Stomach (tissue), 4 donors: ENCODE data around the gene FOXO1.

Experiments used
- EP300 ChIP-seq: sonication (generic); formaldehyde crosslinking; IDR thresholded peaks from one replicate; pipeline ENCODE4 v1.6.1; 2017; ENCODE audit warnings: antibody characterized with exemption
- TF ChIP-seq, protein P1 (sequence below), 7 experiments: fragments of 450-650 bp in 4 of 7; fragments of 200-600 bp in 3 of 7; sonication (generic) in 3 of 7; IDR thresholded peaks; one replicate each; pipeline ENCODE4 v1.5.1; 2016 to 2019; ENCODE audit warnings: antibody characterized with exemption in 7 of 7, control low read depth in 2 of 7, mild to moderate bottlenecking in 1 of 7

DNA sequence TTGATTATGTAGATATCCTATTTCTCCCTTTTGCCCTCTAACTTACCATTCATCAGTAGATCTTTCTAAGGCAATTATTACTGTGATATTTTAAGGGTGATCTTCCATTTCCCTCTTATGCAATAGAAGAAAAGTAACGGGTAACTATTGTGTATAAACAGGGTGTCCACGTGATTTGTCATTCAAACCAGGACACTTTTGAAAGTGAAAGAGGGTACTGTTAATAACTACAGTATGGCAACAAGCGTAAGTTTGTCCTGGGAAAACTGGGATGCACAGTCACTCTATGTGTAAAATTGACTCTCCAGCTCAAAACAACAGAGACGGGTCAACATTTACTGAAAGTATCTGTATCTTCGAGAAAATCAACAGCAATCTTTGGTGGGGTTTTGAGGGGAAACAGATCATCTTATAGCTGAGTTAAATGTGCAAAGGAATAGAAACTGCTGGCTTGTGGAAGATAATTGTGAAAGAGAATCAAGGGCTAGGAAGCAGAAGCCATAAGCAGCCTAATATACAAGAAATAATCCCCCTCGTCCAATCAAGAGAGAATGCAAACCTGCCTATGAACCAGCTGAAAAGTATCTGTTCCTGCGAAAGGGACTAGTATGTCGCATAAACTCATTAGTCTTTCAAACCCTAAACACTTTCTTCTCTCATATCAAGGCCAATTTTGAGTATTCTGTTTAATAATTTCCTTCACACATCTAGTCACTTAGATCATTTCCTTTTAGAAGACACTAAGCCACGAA, 126.7 kb downstream of the FOXO1 start:
- TF ChIP-seq, protein P1, sequence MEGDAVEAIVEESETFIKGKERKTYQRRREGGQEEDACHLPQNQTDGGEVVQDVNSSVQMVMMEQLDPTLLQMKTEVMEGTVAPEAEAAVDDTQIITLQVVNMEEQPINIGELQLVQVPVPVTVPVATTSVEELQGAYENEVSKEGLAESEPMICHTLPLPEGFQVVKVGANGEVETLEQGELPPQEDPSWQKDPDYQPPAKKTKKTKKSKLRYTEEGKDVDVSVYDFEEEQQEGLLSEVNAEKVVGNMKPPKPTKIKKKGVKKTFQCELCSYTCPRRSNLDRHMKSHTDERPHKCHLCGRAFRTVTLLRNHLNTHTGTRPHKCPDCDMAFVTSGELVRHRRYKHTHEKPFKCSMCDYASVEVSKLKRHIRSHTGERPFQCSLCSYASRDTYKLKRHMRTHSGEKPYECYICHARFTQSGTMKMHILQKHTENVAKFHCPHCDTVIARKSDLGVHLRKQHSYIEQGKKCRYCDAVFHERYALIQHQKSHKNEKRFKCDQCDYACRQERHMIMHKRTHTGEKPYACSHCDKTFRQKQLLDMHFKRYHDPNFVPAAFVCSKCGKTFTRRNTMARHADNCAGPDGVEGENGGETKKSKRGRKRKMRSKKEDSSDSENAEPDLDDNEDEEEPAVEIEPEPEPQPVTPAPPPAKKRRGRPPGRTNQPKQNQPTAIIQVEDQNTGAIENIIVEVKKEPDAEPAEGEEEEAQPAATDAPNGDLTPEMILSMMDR (IDR thresholded peaks at IDR 0.05), result no peak
- no peak for TF ChIP-seq EP300
